NB4 (cell line): ENCODE data around the gene PLA2G2C.

Source experiments
- MYC ChIP-seq: IDR thresholded peaks from 2 replicates; pipeline ENCODE4 v1.6.1; 2011; ENCODE audit warnings: low read depth, low read length
- POLR2A ChIP-seq: IDR thresholded peaks from 2 replicates; pipeline ENCODE4 v1.6.1; 2011; ENCODE audit warnings: mild to moderate bottlenecking; ENCODE audit not compliant: insufficient read length; ENCODE audit errors: extremely low read depth
- TF ChIP-seq, protein P1 (sequence below): IDR thresholded peaks from one replicate; pipeline ENCODE4 v1.5.1; 2012; ENCODE audit warnings: low read depth, low read length
- TF ChIP-seq, protein P2 (sequence below): IDR thresholded peaks from 2 replicates; pipeline ENCODE4 v1.6.1; 2011; ENCODE audit warnings: low read depth, low read length

DNA sequence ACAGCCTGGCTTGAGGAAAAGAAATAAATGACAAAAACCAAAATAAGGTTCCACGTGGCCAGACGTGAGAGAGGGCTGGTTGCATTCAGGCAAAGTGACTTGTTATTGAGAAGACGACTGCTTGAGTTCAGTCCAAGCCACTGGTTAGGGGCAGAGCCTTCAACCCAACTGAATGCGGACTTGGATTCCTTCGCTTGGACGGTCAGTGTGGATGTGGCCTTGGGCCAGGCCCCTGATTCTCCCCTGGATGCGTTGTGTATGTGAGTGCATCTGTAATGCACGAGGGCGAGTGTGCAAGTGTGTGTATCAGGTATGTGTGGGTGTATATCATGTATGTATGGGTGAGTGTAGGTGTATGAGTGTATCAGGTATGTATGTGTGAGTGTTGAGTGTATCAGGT, 45.3 kb downstream of the PLA2G2C start:
- TF ChIP-seq, protein P1, sequence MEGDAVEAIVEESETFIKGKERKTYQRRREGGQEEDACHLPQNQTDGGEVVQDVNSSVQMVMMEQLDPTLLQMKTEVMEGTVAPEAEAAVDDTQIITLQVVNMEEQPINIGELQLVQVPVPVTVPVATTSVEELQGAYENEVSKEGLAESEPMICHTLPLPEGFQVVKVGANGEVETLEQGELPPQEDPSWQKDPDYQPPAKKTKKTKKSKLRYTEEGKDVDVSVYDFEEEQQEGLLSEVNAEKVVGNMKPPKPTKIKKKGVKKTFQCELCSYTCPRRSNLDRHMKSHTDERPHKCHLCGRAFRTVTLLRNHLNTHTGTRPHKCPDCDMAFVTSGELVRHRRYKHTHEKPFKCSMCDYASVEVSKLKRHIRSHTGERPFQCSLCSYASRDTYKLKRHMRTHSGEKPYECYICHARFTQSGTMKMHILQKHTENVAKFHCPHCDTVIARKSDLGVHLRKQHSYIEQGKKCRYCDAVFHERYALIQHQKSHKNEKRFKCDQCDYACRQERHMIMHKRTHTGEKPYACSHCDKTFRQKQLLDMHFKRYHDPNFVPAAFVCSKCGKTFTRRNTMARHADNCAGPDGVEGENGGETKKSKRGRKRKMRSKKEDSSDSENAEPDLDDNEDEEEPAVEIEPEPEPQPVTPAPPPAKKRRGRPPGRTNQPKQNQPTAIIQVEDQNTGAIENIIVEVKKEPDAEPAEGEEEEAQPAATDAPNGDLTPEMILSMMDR: no peak
- TF ChIP-seq POLR2A (no peak), MYC (no peak)
- TF ChIP-seq, protein P2, sequence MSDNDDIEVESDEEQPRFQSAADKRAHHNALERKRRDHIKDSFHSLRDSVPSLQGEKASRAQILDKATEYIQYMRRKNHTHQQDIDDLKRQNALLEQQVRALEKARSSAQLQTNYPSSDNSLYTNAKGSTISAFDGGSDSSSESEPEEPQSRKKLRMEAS: no peak
